Measurements from ENCODE around the gene NELFA. TPM values are rescaled to one million over a fixed set of nuclear protein-coding genes. Genes with fewer than 3 reads are reported as not detected.

NELFA gene
- total RNA-seq, 1 experiment from 2014 or later: 58.3 TPM

DNA sequence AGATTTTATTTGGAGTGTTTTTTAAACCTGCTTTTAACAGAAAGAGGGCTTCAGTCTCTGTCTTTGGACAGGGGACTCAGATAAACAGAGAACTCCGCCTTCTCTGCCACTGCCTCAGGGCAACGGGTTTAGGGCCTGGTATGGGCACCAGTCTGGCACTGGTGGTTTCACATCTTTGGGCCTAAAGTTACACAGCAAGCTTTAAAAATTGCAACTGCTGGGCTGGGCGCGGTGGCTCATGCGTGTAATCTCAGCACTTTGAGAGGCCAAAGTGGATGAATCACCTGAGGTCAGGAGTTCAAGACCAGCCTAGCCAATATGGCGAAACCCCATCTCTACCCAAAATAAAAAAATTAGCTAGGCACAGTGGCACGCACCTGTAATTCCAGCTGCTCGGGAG, 40.1 kb upstream of the NELFA start:
- peaks cover 10% of the 10 kb centered on the region for H3K27me3 ChIP-seq (replicated peaks; ENCODE audit: insufficient read depth, low read depth, low read length, poor library complexity)
- BruUV-seq (replicated peaks): no TSS peak
- H3K4me1 ChIP-seq (ENCODE audit: insufficient read depth, low read length, poor library complexity, severe bottlenecking): no peaks in the 10 kb centered on the region
- no peaks in the 10 kb centered on the region for H3K36me3 ChIP-seq (ENCODE audit: insufficient read depth, low read length, poor library complexity, severe bottlenecking)
- H3K4me3 ChIP-seq (ENCODE audit: low read depth, low read length, poor library complexity, severe bottlenecking): no peak overlapping the region
- intact Hi-C loops (cut with micrococcal nuclease; ENCODE audit: unreplicated experiment): no loop called here
- H3K27ac ChIP-seq (ENCODE audit: low read depth, low read length, poor library complexity, severe bottlenecking): no peak overlapping the region
- POLR2A ChIA-PET (ENCODE audit: low non-redundant PET): no interaction called here
- H3K9me3 ChIP-seq (ENCODE audit: low read depth, low read length, poor library complexity, severe bottlenecking): no peaks in the 10 kb centered on the region
- no peak for TF ChIP-seq EZH2 (IDR thresholded peaks at IDR 0.05; ENCODE audit: borderline replicate concordance, low read depth, low read length, poor library complexity, severe bottlenecking)
- TF ChIP-seq, protein P1, sequence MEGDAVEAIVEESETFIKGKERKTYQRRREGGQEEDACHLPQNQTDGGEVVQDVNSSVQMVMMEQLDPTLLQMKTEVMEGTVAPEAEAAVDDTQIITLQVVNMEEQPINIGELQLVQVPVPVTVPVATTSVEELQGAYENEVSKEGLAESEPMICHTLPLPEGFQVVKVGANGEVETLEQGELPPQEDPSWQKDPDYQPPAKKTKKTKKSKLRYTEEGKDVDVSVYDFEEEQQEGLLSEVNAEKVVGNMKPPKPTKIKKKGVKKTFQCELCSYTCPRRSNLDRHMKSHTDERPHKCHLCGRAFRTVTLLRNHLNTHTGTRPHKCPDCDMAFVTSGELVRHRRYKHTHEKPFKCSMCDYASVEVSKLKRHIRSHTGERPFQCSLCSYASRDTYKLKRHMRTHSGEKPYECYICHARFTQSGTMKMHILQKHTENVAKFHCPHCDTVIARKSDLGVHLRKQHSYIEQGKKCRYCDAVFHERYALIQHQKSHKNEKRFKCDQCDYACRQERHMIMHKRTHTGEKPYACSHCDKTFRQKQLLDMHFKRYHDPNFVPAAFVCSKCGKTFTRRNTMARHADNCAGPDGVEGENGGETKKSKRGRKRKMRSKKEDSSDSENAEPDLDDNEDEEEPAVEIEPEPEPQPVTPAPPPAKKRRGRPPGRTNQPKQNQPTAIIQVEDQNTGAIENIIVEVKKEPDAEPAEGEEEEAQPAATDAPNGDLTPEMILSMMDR (conservative IDR thresholded peaks at IDR 0.05; ENCODE audit: low read depth, low read length): no peak
- no peak for DNase-seq (ENCODE audit: low spot score)
- CTCF ChIA-PET: interaction anchor here (0.6 kb wide), 1 partner anchor 976 kb away, joined by 7 read pairs; no protein-coding TSS in a partner anchor

DNA sequence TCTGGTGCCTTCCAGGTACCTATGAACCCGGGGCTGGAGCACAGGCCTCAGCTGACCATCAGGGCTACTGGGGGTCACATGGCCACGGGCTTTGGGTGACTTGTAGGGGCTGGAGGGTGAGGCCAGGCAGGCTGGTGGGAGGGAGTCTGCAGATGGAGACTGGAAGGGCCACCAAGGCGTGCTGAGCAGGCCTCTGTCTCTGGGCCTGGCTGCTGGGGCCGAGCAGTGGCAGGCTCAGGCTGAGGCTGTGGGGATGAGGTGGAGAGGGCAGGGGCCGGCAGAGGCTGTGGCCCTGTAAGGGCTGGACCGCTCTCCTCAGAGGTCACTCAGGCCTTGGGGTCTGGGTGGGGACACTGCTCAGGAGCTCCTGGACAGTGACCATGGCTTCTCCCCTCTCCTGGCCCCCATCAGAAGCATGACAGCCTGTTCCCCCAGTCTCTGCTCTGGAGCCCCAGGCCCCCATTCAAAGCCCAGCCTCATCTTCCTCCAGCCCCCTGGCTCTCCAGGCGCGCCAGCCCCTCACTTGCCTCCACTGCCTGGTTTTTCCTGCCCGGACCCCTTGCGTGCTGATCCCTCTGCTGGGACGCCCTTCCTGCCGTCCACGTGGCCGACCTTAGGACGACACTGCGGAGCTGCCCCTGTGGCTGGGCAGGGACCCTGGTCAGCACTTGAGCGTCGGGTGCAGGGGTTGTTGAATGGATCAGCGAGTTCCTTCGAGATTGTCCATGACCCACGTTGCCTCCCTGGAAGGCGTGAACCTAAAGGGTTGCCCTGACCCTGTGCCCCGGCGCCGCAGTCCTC, 39.2 kb upstream of the NELFA start:
- POLR2A ChIA-PET (ENCODE audit: low non-redundant PET): no interaction called here
- H3K4me3 ChIP-seq (ENCODE audit: low read depth, low read length, poor library complexity, severe bottlenecking): no peak overlapping the region
- no peaks in the 10 kb centered on the region for H3K36me3 ChIP-seq (ENCODE audit: insufficient read depth, low read length, poor library complexity, severe bottlenecking)
- TF ChIP-seq, protein P1 (conservative IDR thresholded peaks at IDR 0.05; ENCODE audit: low read depth, low read length): no peak
- no peak for TF ChIP-seq EZH2 (IDR thresholded peaks at IDR 0.05; ENCODE audit: borderline replicate concordance, low read depth, low read length, poor library complexity, severe bottlenecking)
- BruUV-seq (replicated peaks): no TSS peak
- peaks cover 10% of the 10 kb centered on the region for H3K27me3 ChIP-seq (replicated peaks; ENCODE audit: insufficient read depth, low read depth, low read length, poor library complexity)
- CTCF ChIA-PET: no interaction called here
- no peak for DNase-seq (ENCODE audit: low spot score)
- intact Hi-C loops (cut with micrococcal nuclease; ENCODE audit: unreplicated experiment): no loop called here
- no peaks in the 10 kb centered on the region for H3K4me1 ChIP-seq (ENCODE audit: insufficient read depth, low read length, poor library complexity, severe bottlenecking)
- H3K27ac ChIP-seq (ENCODE audit: low read depth, low read length, poor library complexity, severe bottlenecking): no peak overlapping the region
- no peaks in the 10 kb centered on the region for H3K9me3 ChIP-seq (ENCODE audit: low read depth, low read length, poor library complexity, severe bottlenecking)

DNA sequence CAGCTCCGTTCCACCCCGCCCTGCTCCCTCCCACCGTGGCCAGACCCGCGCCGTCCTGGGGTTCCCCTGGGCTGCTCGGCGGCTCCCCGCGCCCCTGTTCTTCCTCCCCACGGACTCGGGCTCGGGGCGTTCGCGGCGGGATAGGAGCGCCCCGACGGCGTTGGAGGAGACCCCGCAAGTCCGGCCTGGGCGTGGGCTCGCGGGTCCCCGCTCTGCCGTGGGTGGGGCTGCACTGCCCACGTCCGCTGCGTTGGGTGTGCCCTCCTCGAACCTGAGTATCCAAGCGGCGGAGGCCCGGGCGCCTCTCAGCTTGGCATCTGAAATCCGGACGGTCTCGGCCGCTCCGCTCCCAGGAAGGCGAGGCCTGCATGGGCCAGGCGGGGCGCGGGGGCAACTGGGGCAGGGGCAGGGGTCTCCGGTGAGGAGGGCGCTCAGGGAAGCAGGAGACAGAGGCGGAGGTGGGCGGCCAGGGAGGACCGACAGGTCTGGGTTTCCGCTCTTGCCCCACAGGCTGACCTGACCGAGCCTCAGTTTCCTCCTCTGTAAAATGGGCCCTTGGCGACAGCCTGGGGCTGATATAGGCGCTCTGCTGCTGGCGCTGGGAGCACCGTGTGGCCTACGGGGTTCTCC, 38.4 kb upstream of the NELFA start:
- intact Hi-C loops (cut with micrococcal nuclease; ENCODE audit: unreplicated experiment): no loop called here
- peaks cover 4% of the 10 kb centered on the region for H3K27me3 ChIP-seq (replicated peaks; ENCODE audit: insufficient read depth, low read depth, low read length, poor library complexity)
- no peaks in the 10 kb centered on the region for H3K36me3 ChIP-seq (ENCODE audit: insufficient read depth, low read length, poor library complexity, severe bottlenecking)
- no peak overlapping the region for H3K27ac ChIP-seq (ENCODE audit: low read depth, low read length, poor library complexity, severe bottlenecking)
- POLR2A ChIA-PET (ENCODE audit: low non-redundant PET): no interaction called here
- DNase-seq (ENCODE audit: low spot score): no peak
- no peak overlapping the region for H3K4me3 ChIP-seq (ENCODE audit: low read depth, low read length, poor library complexity, severe bottlenecking)
- no peaks in the 10 kb centered on the region for H3K9me3 ChIP-seq (ENCODE audit: low read depth, low read length, poor library complexity, severe bottlenecking)
- H3K4me1 ChIP-seq (ENCODE audit: insufficient read depth, low read length, poor library complexity, severe bottlenecking): no peaks in the 10 kb centered on the region
- TF ChIP-seq, protein P1 (conservative IDR thresholded peaks at IDR 0.05; ENCODE audit: low read depth, low read length): no peak
- TF ChIP-seq EZH2 (IDR thresholded peaks at IDR 0.05; ENCODE audit: borderline replicate concordance, low read depth, low read length, poor library complexity, severe bottlenecking): no peak
- CTCF ChIA-PET: no interaction called here
- BruUV-seq (replicated peaks): no TSS peak
